ENCODE measurements around the gene SENP1. TPM values are rescaled to one million over a fixed set of nuclear protein-coding genes. Genes with fewer than 3 reads are reported as not detected.

SENP1 gene
- total and polyA plus RNA-seq, 5 donors from 2014 or later = 10.7 to 25.1 (median 12.9) TPM

GRCh38 chr12:48110691-48111311, 4.9 kb upstream of the SENP1 start:
- Histone ChIP-seq H3K36me3 (ENCODE audit: control insufficient read depth, insufficient read depth, low read length) (no peaks in the 10 kb centered on the region), H3K9me3 (ENCODE audit: control insufficient read depth in 2 of 2, low read length in 2 of 2) (no peaks in the 10 kb centered on the region), H3K27me3 (ENCODE audit: control insufficient read depth, insufficient read depth, low read length) (no peaks in the 10 kb centered on the region), H3K4me1 (ENCODE audit: control insufficient read depth, insufficient read depth, low read length, poor library complexity, severe bottlenecking) (peaks cover 10% of the 10 kb centered on the region), H3K4me3 (ENCODE audit: low read depth, low read length) (no peak overlapping the region), H3K27ac (ENCODE audit: insufficient read depth, low read length, poor library complexity, severe bottlenecking) (no peak overlapping the region)
- Mint-ChIP-seq H3K36me3 (no peaks in the 10 kb centered on the region), H3K9me3 (peaks cover 0 to 2% (median 0%) of the 10 kb centered on the region in 7 donors), H3K27ac (no peak overlapping the region), H3K4me3 (no peak overlapping the region), H3K4me1 (peaks cover 10 to 20% (median 16%) of the 10 kb centered on the region in 4 donors), H3K27me3 (peaks cover 11% of the 10 kb centered on the region)
- ATAC-seq (ENCODE audit: low read depth in 2 of 2) (no peak), DNase-seq (no peak)

DNA sequence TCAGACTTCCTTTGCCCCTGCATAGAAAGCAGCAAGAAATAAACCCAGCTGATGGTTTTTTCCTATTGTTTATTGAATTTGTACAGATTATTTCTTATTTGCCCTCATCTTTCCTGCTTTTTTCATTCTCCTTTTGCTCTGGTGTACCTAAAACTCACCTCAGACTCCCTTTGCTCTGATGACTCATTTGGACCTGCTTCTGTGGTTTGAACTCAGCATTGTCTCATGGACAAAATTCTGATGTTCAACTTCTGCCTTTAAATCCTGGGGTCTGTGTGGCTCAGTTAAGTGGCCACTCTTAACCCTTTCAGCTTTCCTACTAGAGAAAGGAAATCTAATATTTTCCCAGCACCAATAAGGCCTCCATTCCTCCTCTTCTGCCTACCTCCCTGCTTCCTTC, 3.5 kb upstream of the SENP1 start:
- Histone ChIP-seq H3K4me3 (ENCODE audit: low read depth, low read length) (no peak overlapping the region), H3K4me1 (ENCODE audit: control insufficient read depth, insufficient read depth, low read length, poor library complexity, severe bottlenecking) (peaks cover 19% of the 10 kb centered on the region), H3K27ac (ENCODE audit: insufficient read depth, low read length, poor library complexity, severe bottlenecking) (no peak overlapping the region), H3K36me3 (ENCODE audit: control insufficient read depth, insufficient read depth, low read length) (no peaks in the 10 kb centered on the region), H3K9me3 (ENCODE audit: control insufficient read depth in 2 of 2, low read length in 2 of 2) (no peaks in the 10 kb centered on the region), H3K27me3 (ENCODE audit: control insufficient read depth, insufficient read depth, low read length) (no peaks in the 10 kb centered on the region)
- H3K27ac Mint-ChIP-seq = no peak overlapping the region
- no peak for ATAC-seq (ENCODE audit: low read depth in 2 of 2)
- H3K27me3 Mint-ChIP-seq = peaks cover 5% of the 10 kb centered on the region
- DNase-seq = no peak
- no peaks in the 10 kb centered on the region for H3K36me3 Mint-ChIP-seq
- H3K4me1 Mint-ChIP-seq = peaks cover 10 to 29% (median 21%) of the 10 kb centered on the region in 4 donors
- peak overlapping the region in 3 of 4 donors; percentile 2 to 33 (median 11) for H3K4me3 Mint-ChIP-seq
- H3K9me3 Mint-ChIP-seq = no peaks in the 10 kb centered on the region

- Mint-ChIP-seq H3K27ac (peak overlapping the region; percentile 96 to 98 (median 96)), H3K9me3 (no peaks in the 10 kb centered on the region), H3K27me3 (no peaks in the 10 kb centered on the region), H3K36me3 (no peaks in the 10 kb centered on the region), H3K4me3 (peak overlapping the region; percentile 88 to 97 (median 93)), H3K4me1 (peaks cover 20 to 46% (median 34%) of the 10 kb centered on the region in 4 donors)
- no peak for DNase-seq
- ATAC-seq (ENCODE audit: low read depth in 2 of 2) = no peak
- Histone ChIP-seq H3K36me3 (ENCODE audit: control insufficient read depth, insufficient read depth, low read length) (no peaks in the 10 kb centered on the region), H3K4me1 (ENCODE audit: control insufficient read depth, insufficient read depth, low read length, poor library complexity, severe bottlenecking) (peaks cover 21% of the 10 kb centered on the region), H3K27ac (ENCODE audit: insufficient read depth, low read length, poor library complexity, severe bottlenecking) (peak overlapping the region; percentile 96), H3K27me3 (ENCODE audit: control insufficient read depth, insufficient read depth, low read length) (no peaks in the 10 kb centered on the region), H3K9me3 (ENCODE audit: control insufficient read depth in 2 of 2, low read length in 2 of 2) (no peaks in the 10 kb centered on the region), H3K4me3 (ENCODE audit: low read depth, low read length) (peak overlapping the region; percentile 91)
Observed at GRCh38 chr12:48106681-48107613, 1.1 kb upstream of the SENP1 start.

DNA sequence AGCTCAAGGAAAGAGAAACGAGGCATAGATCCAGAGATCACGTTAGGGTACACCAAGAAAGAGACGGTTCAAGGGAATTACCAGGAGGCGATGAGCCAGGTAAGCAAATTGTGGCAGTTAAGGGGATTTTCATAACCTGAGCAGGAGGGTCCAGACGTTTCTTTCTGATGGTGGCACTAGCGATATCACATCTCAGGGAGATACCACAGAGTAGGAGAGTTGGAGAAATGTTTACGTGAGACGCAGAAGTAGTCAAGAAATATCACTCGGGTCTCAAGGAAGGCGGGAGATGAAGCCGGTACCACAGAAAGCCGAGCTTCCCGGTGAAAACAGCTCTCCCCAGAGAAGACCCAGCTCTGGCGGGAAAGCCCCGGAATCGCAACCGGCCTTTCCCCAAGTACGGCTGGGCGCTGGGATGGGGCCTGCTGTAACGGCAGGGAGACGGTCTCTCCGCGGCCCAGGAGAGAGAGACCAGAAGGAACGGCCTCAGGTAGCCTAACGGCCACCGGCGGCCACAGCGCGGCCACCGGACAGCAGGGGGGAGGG, 485 bp downstream of the SENP1 start:
- Histone ChIP-seq H3K4me1 (ENCODE audit: control insufficient read depth, insufficient read depth, low read length, poor library complexity, severe bottlenecking) (peaks cover 21% of the 10 kb centered on the region), H3K27ac (ENCODE audit: insufficient read depth, low read length, poor library complexity, severe bottlenecking) (peak overlapping the region; percentile 96), H3K4me3 (ENCODE audit: low read depth, low read length) (peak overlapping the region; percentile 86), H3K27me3 (ENCODE audit: control insufficient read depth, insufficient read depth, low read length) (no peaks in the 10 kb centered on the region), H3K9me3 (ENCODE audit: control insufficient read depth in 2 of 2, low read length in 2 of 2) (no peaks in the 10 kb centered on the region), H3K36me3 (ENCODE audit: control insufficient read depth, insufficient read depth, low read length) (peaks cover 3% of the 10 kb centered on the region)
- peaks cover 27 to 55% (median 41%) of the 10 kb centered on the region in 4 donors for H3K4me1 Mint-ChIP-seq
- H3K9me3 Mint-ChIP-seq = no peaks in the 10 kb centered on the region
- ATAC-seq (ENCODE audit: low read depth in 2 of 2) (peak; percentile 1 to 2), DNase-seq (peak; percentile 39 to 48 (median 45))
- H3K27ac Mint-ChIP-seq = peak overlapping the region; percentile 90 to 98 (median 96)
- H3K27me3 Mint-ChIP-seq = no peaks in the 10 kb centered on the region
- no peaks in the 10 kb centered on the region for H3K36me3 Mint-ChIP-seq
- H3K4me3 Mint-ChIP-seq = peak overlapping the region; percentile 88 to 97 (median 93)

DNA sequence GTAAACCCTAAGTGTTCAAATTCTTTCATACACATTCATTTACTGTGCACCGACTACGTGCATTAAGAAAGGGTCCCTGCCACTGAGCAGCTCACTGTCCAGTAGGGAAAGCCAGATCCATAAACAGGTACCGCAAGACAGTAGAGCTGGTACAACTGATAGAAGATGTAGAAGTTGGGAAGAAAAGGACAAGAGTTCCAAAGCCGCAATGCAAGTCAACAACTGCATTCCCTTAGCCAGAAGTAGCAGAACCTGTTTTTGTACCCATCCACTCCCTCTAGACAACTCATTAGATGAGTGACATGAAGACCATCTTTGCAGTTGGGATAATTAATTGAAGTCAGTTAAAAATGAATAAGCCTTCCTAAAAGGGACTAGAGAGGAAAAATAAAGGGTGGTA, 1.3 kb downstream of the SENP1 start:
- H3K4me3 ChIP-seq (ENCODE audit: low read depth, low read length) = peak overlapping the region; percentile 86

DNA sequence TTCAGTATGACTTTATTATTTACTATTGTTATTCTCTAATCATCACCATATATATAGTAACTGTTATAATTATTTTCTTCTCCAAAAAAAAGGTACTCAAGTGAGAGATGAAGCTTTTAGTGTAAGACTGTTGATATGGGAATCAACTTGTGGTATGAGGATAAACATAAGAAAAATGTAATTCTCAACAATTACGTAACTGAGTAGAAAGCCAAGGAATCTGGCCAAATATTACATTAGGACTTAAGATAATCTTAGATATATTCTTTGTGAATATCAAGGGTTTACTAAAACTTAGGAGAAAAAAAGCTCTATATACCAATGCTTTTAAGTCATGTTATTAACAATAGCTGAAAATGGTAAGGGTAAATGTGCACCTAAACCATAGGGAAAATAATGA, 13.3 kb downstream of the SENP1 start:
- Mint-ChIP-seq H3K27ac (no peak overlapping the region), H3K4me1 (peaks cover 0 to 7% (median 2%) of the 10 kb centered on the region in 4 donors), H3K27me3 (no peaks in the 10 kb centered on the region), H3K36me3 (peaks cover 25% of the 10 kb centered on the region), H3K9me3 (no peaks in the 10 kb centered on the region), H3K4me3 (no peak overlapping the region)
- H3K4me3 ChIP-seq (ENCODE audit: low read depth, low read length) = no peak overlapping the region
- no peaks in the 10 kb centered on the region for H3K4me1 ChIP-seq (ENCODE audit: control insufficient read depth, insufficient read depth, low read length, poor library complexity, severe bottlenecking)
- DNase-seq = no peak
- no peaks in the 10 kb centered on the region for H3K27me3 ChIP-seq (ENCODE audit: control insufficient read depth, insufficient read depth, low read length)
- ATAC-seq (ENCODE audit: low read depth in 2 of 2) = no peak
- H3K27ac ChIP-seq (ENCODE audit: insufficient read depth, low read length, poor library complexity, severe bottlenecking) = no peak overlapping the region
- peaks cover 76% of the 10 kb centered on the region for H3K36me3 ChIP-seq (ENCODE audit: control insufficient read depth, insufficient read depth, low read length)
- H3K9me3 ChIP-seq (ENCODE audit: control insufficient read depth in 2 of 2, low read length in 2 of 2) = no peaks in the 10 kb centered on the region

More for the DNA sequence above, 1.3 kb downstream of the SENP1 start:
- peak overlapping the region; percentile 88 to 97 (median 93) for H3K4me3 Mint-ChIP-seq
- no peak for ATAC-seq (ENCODE audit: low read depth in 2 of 2)
- Histone ChIP-seq H3K4me1 (ENCODE audit: control insufficient read depth, insufficient read depth, low read length, poor library complexity, severe bottlenecking) (peaks cover 21% of the 10 kb centered on the region), H3K27ac (ENCODE audit: insufficient read depth, low read length, poor library complexity, severe bottlenecking) (peak overlapping the region; percentile 96), H3K36me3 (ENCODE audit: control insufficient read depth, insufficient read depth, low read length) (peaks cover 6% of the 10 kb centered on the region), H3K27me3 (ENCODE audit: control insufficient read depth, insufficient read depth, low read length) (no peaks in the 10 kb centered on the region), H3K9me3 (ENCODE audit: control insufficient read depth in 2 of 2, low read length in 2 of 2) (no peaks in the 10 kb centered on the region)
- peaks cover 4% of the 10 kb centered on the region for H3K36me3 Mint-ChIP-seq
- no peak for DNase-seq
- no peaks in the 10 kb centered on the region for H3K27me3 Mint-ChIP-seq
- H3K27ac Mint-ChIP-seq = peak overlapping the region; percentile 52 to 98 (median 96)
- no peaks in the 10 kb centered on the region for H3K9me3 Mint-ChIP-seq
- H3K4me1 Mint-ChIP-seq = peaks cover 27 to 58% (median 43%) of the 10 kb centered on the region in 4 donors

DNA sequence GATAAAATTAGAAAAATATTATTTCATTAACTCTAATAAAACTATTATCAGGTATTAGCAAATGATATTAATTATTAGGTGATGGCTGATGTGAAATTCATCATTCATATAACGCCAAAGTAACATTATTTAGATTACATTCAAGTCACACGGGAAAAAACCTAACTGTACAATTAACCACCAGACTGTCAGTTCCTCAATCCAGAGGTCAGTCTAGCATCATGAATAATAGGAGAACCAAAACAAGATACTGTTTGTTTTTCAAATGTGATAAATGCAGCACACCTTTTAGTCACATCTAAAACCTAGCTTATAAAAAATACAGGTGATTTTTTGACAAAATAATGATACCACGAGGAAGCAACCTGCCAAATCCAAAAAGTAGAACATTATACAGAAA, 19.6 kb downstream of the SENP1 start:
- Histone ChIP-seq H3K27ac (ENCODE audit: insufficient read depth, low read length, poor library complexity, severe bottlenecking) (no peak overlapping the region), H3K36me3 (ENCODE audit: control insufficient read depth, insufficient read depth, low read length) (peaks cover 75% of the 10 kb centered on the region), H3K9me3 (ENCODE audit: control insufficient read depth in 2 of 2, low read length in 2 of 2) (no peaks in the 10 kb centered on the region), H3K4me3 (ENCODE audit: low read depth, low read length) (no peak overlapping the region), H3K27me3 (ENCODE audit: control insufficient read depth, insufficient read depth, low read length) (no peaks in the 10 kb centered on the region), H3K4me1 (ENCODE audit: control insufficient read depth, insufficient read depth, low read length, poor library complexity, severe bottlenecking) (no peaks in the 10 kb centered on the region)
- ATAC-seq (ENCODE audit: low read depth in 2 of 2) (no peak), DNase-seq (no peak)
- Mint-ChIP-seq H3K9me3 (no peaks in the 10 kb centered on the region), H3K4me1 (peaks cover 0 to 10% (median 0%) of the 10 kb centered on the region in 4 donors), H3K36me3 (peaks cover 33% of the 10 kb centered on the region), H3K27me3 (no peaks in the 10 kb centered on the region), H3K27ac (no peak overlapping the region), H3K4me3 (no peak overlapping the region)

Data from CD4-positive, CD25-positive, alpha-beta regulatory T cell (primary cell).